H9 (cell line): Measurements from ENCODE around the gene CHCHD3. TPM values are rescaled to one million over a fixed set of nuclear protein-coding genes. Genes with fewer than 3 reads are reported as not detected.
A peak's percentile ranks its signal among the peaks of the same experiment; 100 is the strongest.

Source experiments
- DNase-seq: peaks from one replicate; pipeline ENCODE4 v3.0.0-alpha.2; 2017
- H2AFZ ChIP-seq: one replicate; pipeline ENCODE4 v1.6.1; 2013; ENCODE audit warnings: mild to moderate bottlenecking, low read length, control low read depth, moderate library complexity
- H2AK5ac ChIP-seq: 2 replicates; pipeline ENCODE4 v1.6.1; 2013; ENCODE audit warnings: low read length, control low read depth, mixed read lengths; ENCODE audit not compliant: insufficient read length
- H2BK120ac ChIP-seq: one replicate; pipeline ENCODE4 v1.6.1; 2013; ENCODE audit warnings: low read depth, mild to moderate bottlenecking, low read length, control low read depth, inconsistent platforms; ENCODE audit not compliant: poor library complexity, severe bottlenecking
- H2BK12ac ChIP-seq: 2 replicates; pipeline ENCODE4 v1.6.1; 2013; ENCODE audit warnings: low read length, control low read depth, mixed read lengths, low read depth; ENCODE audit not compliant: insufficient read length
- H2BK15ac ChIP-seq: 2 replicates; pipeline ENCODE4 v1.6.1; 2013; ENCODE audit warnings: low read depth, low read length, control low read depth
- H2BK20ac ChIP-seq: one replicate; pipeline ENCODE4 v1.6.1; 2013; ENCODE audit warnings: low read depth, mild to moderate bottlenecking, low read length, control low read depth, inconsistent platforms; ENCODE audit not compliant: poor library complexity, severe bottlenecking
- H2BK5ac ChIP-seq: 2 replicates; pipeline ENCODE4 v1.6.1; 2013; ENCODE audit warnings: low read length, control low read depth, mixed read lengths; ENCODE audit not compliant: insufficient read length
- H3K14ac ChIP-seq: 2 replicates; pipeline ENCODE4 v1.6.1; 2013; ENCODE audit warnings: low read length, control low read depth; ENCODE audit not compliant: insufficient read depth
- H3K18ac ChIP-seq: 2 replicates; pipeline ENCODE4 v1.6.1; 2013; ENCODE audit warnings: low read depth, mild to moderate bottlenecking, mixed read lengths, low read length, control low read depth; ENCODE audit not compliant: insufficient read length
- H3K23ac ChIP-seq: 2 replicates; pipeline ENCODE4 v1.6.1; 2013; ENCODE audit warnings: low read length, control low read depth, mixed read lengths, low read depth; ENCODE audit not compliant: insufficient read length
- H3K23me2 ChIP-seq: 2 replicates; pipeline ENCODE4 v1.6.1; 2013; ENCODE audit warnings: low read depth, mild to moderate bottlenecking, mixed read lengths, low read length, control low read depth; ENCODE audit not compliant: insufficient read length, poor library complexity, severe bottlenecking
- H3K27ac ChIP-seq: 2 replicates; pipeline ENCODE4 v1.5.1; 2013; ENCODE audit warnings: low read length, control low read depth, mixed read lengths, low read depth; ENCODE audit not compliant: insufficient read length
- H3K27me3 ChIP-seq: 2 replicates; pipeline ENCODE4 v1.6.1; 2013; ENCODE audit warnings: low read length, control low read depth, inconsistent platforms; ENCODE audit not compliant: insufficient read depth
- H3K4ac ChIP-seq: 2 replicates; pipeline ENCODE4 v1.6.1; 2013; ENCODE audit warnings: low read depth, mild to moderate bottlenecking, control low read depth, inconsistent platforms, low read length, moderate library complexity
- H3K4me1 ChIP-seq: 2 replicates; pipeline ENCODE4 v1.6.1; 2013; ENCODE audit warnings: low read length, control low read depth, inconsistent platforms; ENCODE audit not compliant: insufficient read depth
- H3K4me2 ChIP-seq: 2 replicates; pipeline ENCODE4 v1.6.1; 2013; ENCODE audit warnings: low read length, control low read depth, mixed read lengths; ENCODE audit not compliant: insufficient read length, insufficient read depth
- H3K56ac ChIP-seq: 2 replicates; pipeline ENCODE4 v1.6.1; 2013; ENCODE audit warnings: low read depth, mild to moderate bottlenecking, mixed read lengths, low read length, control low read depth; ENCODE audit not compliant: insufficient read length
- H3K79me1 ChIP-seq: 2 replicates; pipeline ENCODE4 v1.6.1; 2013; ENCODE audit warnings: low read depth, mild to moderate bottlenecking, moderate library complexity, low read length, control low read depth, inconsistent platforms; ENCODE audit not compliant: insufficient read depth, poor library complexity, severe bottlenecking
- H3K79me2 ChIP-seq: 2 replicates; pipeline ENCODE4 v1.6.1; 2013; ENCODE audit warnings: low read length, control low read depth, inconsistent platforms; ENCODE audit not compliant: insufficient read depth
- H3K9ac ChIP-seq: 2 replicates; pipeline ENCODE4 v1.6.1; 2013; ENCODE audit warnings: low read length, control low read depth, mixed read lengths; ENCODE audit not compliant: insufficient read length; ENCODE audit errors: extremely low read depth
- H3K9me3 ChIP-seq: one replicate; pipeline ENCODE4 v1.6.1; 2013; ENCODE audit warnings: low read depth, low read length, inconsistent platforms; ENCODE audit not compliant: control insufficient read depth
- H3T11ph ChIP-seq: one replicate; pipeline ENCODE4 v1.6.1; 2013; ENCODE audit warnings: mild to moderate bottlenecking, low read length, control low read depth, inconsistent platforms
- H4K20me1 ChIP-seq: one replicate; pipeline ENCODE4 v1.6.1; 2013; ENCODE audit not compliant: control insufficient read depth, insufficient read length, insufficient read depth
- H4K5ac ChIP-seq: 2 replicates; pipeline ENCODE4 v1.6.1; 2013; ENCODE audit warnings: low read depth, mild to moderate bottlenecking, mixed read lengths, low read length, control low read depth; ENCODE audit not compliant: insufficient read length
- H4K8ac ChIP-seq: replicated peaks from 2 replicates; pipeline ENCODE4 v1.6.1; 2013; ENCODE audit warnings: low read length, control low read depth, mixed read lengths, low read depth; ENCODE audit not compliant: insufficient read length
- H4K91ac ChIP-seq: 2 replicates; pipeline ENCODE4 v1.6.1; 2013; ENCODE audit warnings: low read depth, mild to moderate bottlenecking, moderate library complexity, mixed read lengths, low read length, control low read depth; ENCODE audit not compliant: insufficient read length
- H3K27ac Mint-ChIP-seq, 3 experiments: 2 replicates in 2 of 3; 3 replicates in 1 of 3; pipeline ENCODE4 v1.8.0; 2020 to 2021; ENCODE audit warnings: mixed read lengths in 3 of 3, mild to moderate bottlenecking in 1 of 3, moderate library complexity in 1 of 3
- H3K27me3 Mint-ChIP-seq: 2 replicates; pipeline ENCODE4 v1.8.0; 2021; ENCODE audit warnings: low read depth, mild to moderate bottlenecking, moderate library complexity, mixed read lengths
- H3K36me3 Mint-ChIP-seq, 3 experiments: 2 replicates in 2 of 3; 3 replicates in 1 of 3; pipeline ENCODE4 v1.8.0; 2020 to 2021; ENCODE audit warnings: low read depth in 3 of 3, mixed read lengths in 3 of 3; ENCODE audit not compliant: insufficient read depth in 1 of 3
- H3K4me1 Mint-ChIP-seq, 2 experiments: 2 replicates each; pipeline ENCODE4 v1.8.0; 2020; ENCODE audit warnings: mixed read lengths in 2 of 2
- H3K4me3 Mint-ChIP-seq, 2 experiments: 2 replicates in 1 of 2; 3 replicates in 1 of 2; pipeline ENCODE4 v1.8.0; 2020 to 2021; ENCODE audit warnings: mild to moderate bottlenecking in 2 of 2, mixed read lengths in 2 of 2, moderate library complexity in 1 of 2
- H3K9me3 Mint-ChIP-seq, 2 experiments: 2 replicates in 1 of 2; 3 replicates in 1 of 2; pipeline ENCODE4 v1.8.0; 2020; ENCODE audit warnings: mild to moderate bottlenecking in 2 of 2, mixed read lengths in 2 of 2, moderate library complexity in 1 of 2
- WGBS: extraction: QIAGEN DNeasy Blood & Tissue Kit; methylation state at CpG from one replicate; pipeline ENCODE4 v1.1.7; 2013; ENCODE audit warnings: missing lambda C conversion rate, low lambda C conversion rate, mixed read lengths; ENCODE audit not compliant: insufficient read length; ENCODE audit errors: extremely low coverage; 5-methylcytosine and 5-hydroxymethylcytosine counted together
- total RNA-seq: library from RNA; stranded (reverse); gene quantifications from 2 replicates; pipeline ENCODE4 v1.2.1, GENCODE V29; 2021
- TF ChIP-seq, protein P1 (sequence below): fragments of 200-600 bp; sonication (generic); conservative IDR thresholded peaks from 3 replicates; pipeline ENCODE4 v1.8.0; 2021; ENCODE audit warnings: antibody characterized with exemption, mild to moderate bottlenecking

Gene CHCHD3
- total RNA-seq, 1 experiment from 2014 or later, result 104 TPM

DNA sequence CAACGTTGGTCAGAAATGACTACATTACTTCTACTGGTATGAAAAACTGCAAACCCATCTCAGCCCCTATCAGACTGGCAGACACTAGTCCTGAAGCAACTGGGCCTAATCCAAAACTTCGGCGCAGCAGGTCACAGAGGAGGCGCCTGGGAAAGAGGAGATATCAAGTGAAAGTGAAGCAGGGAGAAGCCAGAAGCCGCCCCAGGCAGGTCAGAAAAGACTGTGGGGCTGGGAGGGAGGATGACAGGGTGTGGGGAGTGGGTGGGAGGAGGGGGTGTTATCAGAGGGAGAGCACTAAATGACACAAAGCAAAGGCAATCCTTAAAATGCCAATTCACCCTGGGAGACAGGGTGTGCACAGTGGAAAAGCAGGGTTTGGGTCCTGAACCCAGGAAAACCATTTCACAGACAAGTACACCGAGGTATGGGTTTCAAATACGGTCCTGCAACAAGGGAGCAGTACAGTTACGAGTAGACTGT, 731 bp downstream of the CHCHD3 start:
- Histone ChIP-seq H3K18ac (no peak overlapping the region), H4K91ac (no peak overlapping the region), H3K27ac (no peak overlapping the region), H2BK20ac (no peak overlapping the region), H4K5ac (no peak overlapping the region), H3K4ac (no peak overlapping the region), H2BK12ac (no peak overlapping the region), H3K23ac (no peak overlapping the region), H3K9ac (peak overlapping the region; percentile 77), H3K4me2 (peak overlapping the region; percentile 92), H2AFZ (no peak overlapping the region), H2BK15ac (no peak overlapping the region), H3K56ac (no peak overlapping the region), H3K9me3 (no peaks in the 10 kb centered on the region), H4K20me1 (no peaks in the 10 kb centered on the region), H2AK5ac (no peak overlapping the region), H3K27me3 (no peaks in the 10 kb centered on the region), H3K23me2 (peaks cover 7% of the 10 kb centered on the region), H3K79me2 (peaks cover 35% of the 10 kb centered on the region; the same call in 1 of the 2 replicates), H3K79me1 (peaks cover 4% of the 10 kb centered on the region), H3K4me1 (peaks cover 5% of the 10 kb centered on the region; the same call in 1 of the 2 replicates), H2BK120ac (no peak overlapping the region), H4K8ac (no peak overlapping the region), H3K14ac (no peak overlapping the region), H3T11ph (no peak overlapping the region), H2BK5ac (no peak overlapping the region)
- Mint-ChIP-seq H3K27me3 (no peaks in the 10 kb centered on the region), H3K36me3 (peaks cover 0 to 4% (median 0%) of the 10 kb centered on the region in 3 experiments; a peak in 3 of 7 replicates), H3K4me1 (peaks cover 38 to 41% of the 10 kb centered on the region in 2 experiments), H3K4me3 (peak overlapping the region; percentile 89 to 94), H3K9me3 (no peaks in the 10 kb centered on the region), H3K27ac (peak overlapping the region; percentile 67 to 97 (median 95))
- TF ChIP-seq, protein P1, sequence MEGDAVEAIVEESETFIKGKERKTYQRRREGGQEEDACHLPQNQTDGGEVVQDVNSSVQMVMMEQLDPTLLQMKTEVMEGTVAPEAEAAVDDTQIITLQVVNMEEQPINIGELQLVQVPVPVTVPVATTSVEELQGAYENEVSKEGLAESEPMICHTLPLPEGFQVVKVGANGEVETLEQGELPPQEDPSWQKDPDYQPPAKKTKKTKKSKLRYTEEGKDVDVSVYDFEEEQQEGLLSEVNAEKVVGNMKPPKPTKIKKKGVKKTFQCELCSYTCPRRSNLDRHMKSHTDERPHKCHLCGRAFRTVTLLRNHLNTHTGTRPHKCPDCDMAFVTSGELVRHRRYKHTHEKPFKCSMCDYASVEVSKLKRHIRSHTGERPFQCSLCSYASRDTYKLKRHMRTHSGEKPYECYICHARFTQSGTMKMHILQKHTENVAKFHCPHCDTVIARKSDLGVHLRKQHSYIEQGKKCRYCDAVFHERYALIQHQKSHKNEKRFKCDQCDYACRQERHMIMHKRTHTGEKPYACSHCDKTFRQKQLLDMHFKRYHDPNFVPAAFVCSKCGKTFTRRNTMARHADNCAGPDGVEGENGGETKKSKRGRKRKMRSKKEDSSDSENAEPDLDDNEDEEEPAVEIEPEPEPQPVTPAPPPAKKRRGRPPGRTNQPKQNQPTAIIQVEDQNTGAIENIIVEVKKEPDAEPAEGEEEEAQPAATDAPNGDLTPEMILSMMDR, result no peak
- DNase-seq, result no peak
- no CpG with 5 or more reads among the region's 8 CpGs for WGBS
